Stimulated activated CD4-positive, alpha-beta T cell treated with anti-CD3 and anti-CD28 coated beads, TNF-alpha, amount 100 ng/mL, for 1 hour (primary cell): Measurements from ENCODE around the gene AFAP1L1.

Experiments used
- DNase-seq, 3 donors: peaks; one replicate each; pipeline ENCODE4 v3.0.0-alpha.2; 2020; ENCODE audit warnings: low read depth in 3 of 3, low spot score in 1 of 3

The AFAP1L1 gene

GRCh38 chr5:149344151-149344550 lies 72.5 kb downstream of the AFAP1L1 start:
- no peak for DNase-seq

DNA sequence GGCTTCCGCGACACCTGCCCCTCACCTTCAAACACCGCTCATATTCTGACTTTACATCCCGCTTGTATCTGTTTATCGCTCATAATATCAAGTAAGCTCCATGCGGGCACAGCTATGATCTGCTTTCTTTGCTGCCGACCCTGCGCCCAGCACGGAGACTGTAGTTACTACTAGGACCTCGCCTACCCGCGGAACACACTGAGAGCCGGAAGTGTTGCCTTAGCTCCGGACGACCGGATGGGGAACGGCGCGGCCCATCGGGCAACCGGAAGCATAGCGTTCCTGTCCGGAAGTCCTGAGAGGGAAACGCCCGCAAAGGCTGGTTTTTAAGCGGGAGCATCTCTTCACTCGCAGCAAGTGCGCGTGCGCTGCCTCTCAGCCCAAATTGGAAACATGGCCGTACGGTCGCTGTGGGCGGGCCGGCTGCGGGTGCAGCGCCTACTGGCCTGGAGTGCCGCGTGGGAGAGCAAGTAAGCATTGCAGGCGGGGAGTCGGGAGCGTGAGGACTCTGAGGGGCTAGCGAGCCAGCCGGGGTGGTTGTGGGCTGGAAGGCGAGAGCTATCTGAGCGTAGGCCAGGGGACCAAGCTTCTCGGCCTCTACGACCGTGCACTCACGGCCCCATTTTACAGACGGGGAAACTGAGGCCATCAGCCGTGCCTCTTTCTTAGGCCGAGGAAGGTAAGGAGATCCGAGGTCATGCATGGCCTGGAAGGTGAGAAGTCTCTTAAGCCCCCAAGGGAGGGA lies 73.7 kb downstream of the AFAP1L1 start, which contains the start of gene GRPEL2:
Gene GRPEL2, plus strand, starts transcription at position 353 of the 745 bp plus-strand sequence. Its CDS starts 41 bp downstream, at position 394.
- peak; percentile 70 to 85 (median 72) for DNase-seq

DNA sequence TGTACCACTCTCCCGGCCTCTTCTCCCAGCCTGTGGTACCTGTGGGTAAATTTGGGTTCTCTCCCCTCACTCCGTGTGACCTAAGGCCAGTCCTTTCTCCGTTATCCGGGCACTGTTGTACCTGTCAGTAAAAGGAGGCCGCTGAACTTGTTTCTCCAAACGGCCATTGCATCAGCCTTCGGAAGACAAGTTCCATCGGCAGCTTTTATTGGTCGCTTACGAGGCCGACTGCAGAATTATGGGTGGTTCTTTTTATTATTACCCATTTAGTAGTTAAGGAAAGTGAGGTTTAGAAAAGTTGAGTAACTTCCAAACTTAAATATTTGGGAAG lies 74.2 kb downstream of the AFAP1L1 start:
- no peak for DNase-seq

- DNase-seq, result no peak
These were observed 76.9 kb downstream of the AFAP1L1 start for GRCh38 chr5:149348518-149348917.

GRCh38 chr5:149349382-149349781 lies 77.7 kb downstream of the AFAP1L1 start:
- no peak for DNase-seq

DNA sequence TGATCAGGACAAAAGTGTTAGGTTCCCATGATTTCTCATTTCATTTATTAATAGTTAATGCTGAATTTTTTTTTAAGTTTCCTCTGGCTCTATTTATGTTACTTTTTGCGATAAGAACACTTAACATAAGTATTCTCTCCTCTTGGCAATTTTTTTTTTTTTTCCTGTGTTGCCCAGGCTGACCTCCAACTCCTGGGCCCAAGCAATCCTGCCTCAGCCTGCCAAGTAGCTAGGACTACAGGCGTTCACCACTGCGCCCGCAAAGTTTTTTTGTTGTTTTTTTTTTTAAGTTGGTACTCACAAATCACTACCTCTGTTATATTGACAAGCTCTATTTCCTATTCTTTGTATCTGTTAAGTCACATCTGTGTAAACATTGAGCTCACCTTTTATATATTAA lies 80.5 kb downstream of the AFAP1L1 start:
- no peak for DNase-seq

DNA sequence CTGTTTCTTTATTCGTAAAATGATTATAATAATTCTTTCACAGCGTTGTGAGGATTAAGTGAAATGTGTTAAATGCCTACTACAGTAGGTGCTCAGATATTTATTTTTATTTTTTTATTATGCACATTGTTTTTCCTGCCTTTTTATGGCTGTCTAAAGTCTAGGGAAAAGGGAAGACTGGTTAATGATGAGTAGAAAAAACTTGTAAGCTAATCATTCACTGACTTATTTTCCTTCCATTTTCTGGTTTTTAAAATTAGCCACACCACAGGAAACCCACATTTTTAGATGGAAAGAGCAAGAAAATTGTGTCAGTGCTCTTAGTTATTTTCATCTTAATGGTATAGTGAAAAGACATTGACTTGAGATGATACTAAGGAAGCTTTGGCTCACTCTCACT lies 82.3 kb downstream of the AFAP1L1 start:
- DNase-seq, result no peak

GRCh38 chr5:149355688-149356087 lies 84.0 kb downstream of the AFAP1L1 start:
- no peak for DNase-seq

GRCh38 chr5:149356391-149356790 lies 84.7 kb downstream of the AFAP1L1 start:
- no peak for DNase-seq

- DNase-seq, result peak; percentile 80 to 96 (median 89)
These were observed 86.0 kb downstream of the AFAP1L1 start, which contains the start of gene PCYOX1L for GRCh38 chr5:149357370-149358293. PCYOX1L (plus strand) TSS chr5:149358046; CDS start chr5:149358069, 23 bp downstream.

DNA sequence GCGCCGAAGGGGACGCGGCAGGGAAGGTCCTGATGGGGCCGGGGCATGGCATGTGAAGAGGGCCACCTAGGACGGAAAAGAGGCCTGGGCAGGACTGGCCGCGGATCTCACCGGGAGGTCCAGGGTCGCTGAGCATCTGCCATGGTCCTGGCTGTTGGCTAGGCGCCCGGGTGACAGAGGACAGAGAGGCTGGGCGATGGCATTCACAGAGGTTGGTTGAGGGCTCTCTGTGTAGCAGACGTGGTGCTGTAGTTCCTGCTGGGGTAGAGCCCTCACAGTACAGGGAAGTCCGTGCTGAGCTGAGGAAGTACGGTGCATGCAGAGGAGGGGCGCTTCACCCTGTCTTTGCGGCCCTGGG lies 86.6 kb downstream of the AFAP1L1 start:
- DNase-seq, result no peak

GRCh38 chr5:149358868-149359495 lies 87.3 kb downstream of the AFAP1L1 start:
- no peak for DNase-seq

GRCh38 chr5:149360272-149360671 lies 88.6 kb downstream of the AFAP1L1 start:
- no peak for DNase-seq

DNA sequence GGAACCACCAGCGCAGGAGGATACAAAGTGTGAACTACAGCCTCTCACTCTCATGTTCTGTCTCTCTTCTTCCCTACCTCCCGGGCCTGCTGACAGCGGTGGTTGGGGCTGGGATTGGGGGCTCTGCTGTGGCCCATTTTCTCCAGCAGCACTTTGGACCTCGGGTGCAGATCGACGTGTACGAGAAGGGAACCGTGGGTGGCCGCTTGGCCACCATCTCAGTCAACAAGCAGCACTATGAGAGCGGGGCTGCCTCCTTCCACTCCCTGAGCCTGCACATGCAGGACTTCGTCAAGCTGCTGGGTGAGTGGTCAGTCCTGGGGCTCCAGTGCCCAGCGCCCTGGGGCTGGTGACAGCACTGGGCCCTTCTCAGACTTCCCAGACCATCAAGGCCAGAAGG lies 90.9 kb downstream of the AFAP1L1 start:
- DNase-seq, result no peak

- DNase-seq, result no peak
These were observed 91.7 kb downstream of the AFAP1L1 start for GRCh38 chr5:149363358-149363757.

DNA sequence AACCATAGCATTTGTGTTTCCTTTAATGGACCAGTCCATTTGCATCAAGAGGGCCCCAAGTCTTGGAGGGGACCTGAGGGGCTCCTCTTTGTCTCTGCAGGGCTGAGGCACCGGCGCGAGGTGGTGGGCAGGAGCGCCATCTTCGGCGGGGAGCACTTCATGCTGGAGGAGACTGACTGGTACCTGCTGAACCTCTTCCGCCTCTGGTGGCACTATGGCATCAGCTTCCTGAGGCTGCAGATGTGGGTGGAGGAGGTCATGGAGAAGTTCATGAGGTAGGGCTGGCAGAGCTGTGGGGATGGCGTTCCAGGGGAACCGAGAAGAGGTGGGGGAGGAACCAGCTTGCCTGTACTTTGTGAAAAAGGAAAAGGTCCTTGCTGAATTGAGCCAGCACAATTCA lies 92.3 kb downstream of the AFAP1L1 start:
- DNase-seq, result no peak

DNA sequence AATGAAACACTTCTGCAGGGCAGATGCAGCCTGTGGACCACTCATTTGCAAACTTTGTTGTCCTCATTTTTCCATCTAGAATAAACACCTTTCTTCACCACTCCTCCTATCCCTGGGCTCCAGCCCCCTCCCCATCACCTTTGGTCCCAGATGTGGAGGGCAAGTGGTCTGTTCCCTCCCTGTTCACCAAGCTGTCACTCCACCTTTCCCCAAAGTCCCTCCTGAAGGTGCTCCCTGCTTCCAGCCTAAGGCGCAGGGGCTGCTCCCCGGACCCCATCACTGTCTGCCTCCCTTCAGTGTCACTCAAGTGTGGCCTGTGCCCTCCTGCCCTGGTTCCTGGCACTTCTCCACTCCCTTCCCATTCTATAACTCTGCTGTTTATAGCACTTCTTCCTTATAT lies 93.1 kb downstream of the AFAP1L1 start:
- DNase-seq, result no peak

DNA sequence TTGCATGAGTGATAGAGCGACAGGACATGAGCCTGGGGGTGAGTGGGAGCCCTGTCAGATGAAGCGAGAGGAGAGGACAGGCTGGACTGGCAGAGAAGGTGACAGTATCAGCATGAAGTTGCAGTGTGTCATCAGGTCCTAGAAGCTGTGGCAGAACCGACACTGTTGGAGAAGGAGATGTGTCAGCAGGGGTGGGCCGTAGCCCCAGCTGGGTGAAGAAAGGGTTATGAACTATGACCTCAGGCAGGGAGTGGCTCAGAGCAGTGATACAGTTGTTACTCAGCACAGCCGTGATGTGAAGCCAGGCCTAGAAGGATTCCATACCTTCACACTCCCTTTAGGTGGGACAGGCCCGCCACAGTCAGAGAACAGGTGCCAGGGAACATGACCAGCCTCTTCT lies 93.8 kb downstream of the AFAP1L1 start:
- DNase-seq, result no peak

DNA sequence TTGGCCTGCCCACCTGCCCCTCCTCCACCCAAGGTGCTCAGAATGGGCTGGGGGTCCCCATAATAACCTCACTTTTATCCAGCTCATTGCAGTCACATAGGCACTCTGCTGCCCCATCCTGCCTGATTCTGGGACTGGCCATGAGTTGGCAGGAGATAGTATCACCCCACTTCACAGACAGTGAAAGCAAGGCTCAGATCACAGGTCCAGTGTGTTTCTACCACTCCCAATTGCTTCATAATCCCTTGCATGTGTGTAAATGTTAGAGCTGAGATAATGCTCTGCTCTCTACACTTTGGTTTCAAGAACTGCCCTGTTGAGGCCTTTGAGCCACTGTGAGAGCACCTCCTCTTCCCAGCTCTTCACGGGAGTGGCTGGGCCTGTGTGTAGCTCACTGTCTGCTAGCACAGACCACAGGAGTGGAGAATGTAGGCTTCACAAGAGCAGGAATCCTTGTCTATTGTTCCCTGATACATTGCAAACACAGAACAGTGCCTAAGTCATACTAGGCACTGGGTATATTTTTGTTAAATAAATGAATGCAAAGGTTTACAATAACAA lies 94.6 kb downstream of the AFAP1L1 start:
- no peak for DNase-seq

- peak in 1 of 3 donors; percentile 32 for DNase-seq
These were observed 95.8 kb downstream of the AFAP1L1 start for GRCh38 chr5:149367249-149367971.
